ENCODE results near the gene SPATA13. TPM values are rescaled to one million over a fixed set of nuclear protein-coding genes. Genes with fewer than 3 reads are reported as not detected.

Gene SPATA13
- total RNA-seq, 1 donor from 2014 or later = 8.0 TPM

DNA sequence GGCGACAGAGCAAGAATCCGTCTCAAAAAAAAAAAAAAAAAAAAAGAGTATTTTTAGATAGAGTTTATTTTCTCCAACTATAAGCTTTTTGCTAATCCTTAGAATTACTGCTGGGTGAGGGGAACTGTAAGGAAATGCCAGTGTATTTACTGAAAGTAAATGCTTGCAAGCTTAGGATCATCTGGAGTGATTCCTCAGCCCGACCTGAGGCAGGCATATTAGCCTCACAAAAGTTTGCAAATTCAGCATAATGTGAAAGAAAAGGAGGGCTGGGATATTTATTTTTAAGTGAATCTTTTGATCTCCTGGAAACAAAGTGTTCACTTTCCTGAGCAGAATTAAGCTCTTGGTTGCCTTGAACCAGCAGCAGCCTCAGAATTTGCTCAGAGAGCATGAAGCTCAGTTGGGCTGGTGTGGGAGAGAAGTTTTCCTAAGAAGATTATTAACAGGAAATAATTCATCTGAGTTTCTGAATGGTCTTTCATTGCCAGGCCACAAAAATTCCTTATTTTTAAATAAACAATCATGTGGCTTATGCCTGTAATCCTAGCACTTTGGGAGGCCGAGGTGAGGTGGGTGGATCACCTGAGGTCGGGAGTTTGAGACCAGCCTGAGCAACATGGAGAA lies 24.7 kb upstream of the SPATA13 start:
- DNase-seq (ENCODE audit: low spot score) = no peak
- intact Hi-C loops (cut with DNase I) = no loop called here

DNA sequence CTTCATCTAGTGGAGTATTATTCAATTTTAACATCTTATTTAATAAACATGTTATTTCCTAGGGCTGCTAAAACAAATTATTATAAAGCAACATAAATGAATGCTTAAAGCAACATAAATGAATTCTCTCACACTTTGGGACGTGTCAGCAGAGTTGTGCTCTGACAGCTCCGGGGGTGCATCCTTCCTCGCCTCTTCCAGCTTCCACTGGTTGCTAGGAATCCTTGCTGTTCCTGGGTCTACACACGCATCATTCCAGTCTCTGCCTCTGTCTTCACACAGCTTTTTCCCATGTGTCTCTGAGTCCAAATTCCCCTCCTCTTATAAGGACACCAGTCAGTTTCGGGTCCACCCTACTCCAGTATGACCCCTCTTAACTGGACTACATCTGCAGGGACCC lies 21.6 kb upstream of the SPATA13 start:
- intact Hi-C loops (cut with DNase I) = no loop called here
- DNase-seq (ENCODE audit: low spot score) = no peak

DNA sequence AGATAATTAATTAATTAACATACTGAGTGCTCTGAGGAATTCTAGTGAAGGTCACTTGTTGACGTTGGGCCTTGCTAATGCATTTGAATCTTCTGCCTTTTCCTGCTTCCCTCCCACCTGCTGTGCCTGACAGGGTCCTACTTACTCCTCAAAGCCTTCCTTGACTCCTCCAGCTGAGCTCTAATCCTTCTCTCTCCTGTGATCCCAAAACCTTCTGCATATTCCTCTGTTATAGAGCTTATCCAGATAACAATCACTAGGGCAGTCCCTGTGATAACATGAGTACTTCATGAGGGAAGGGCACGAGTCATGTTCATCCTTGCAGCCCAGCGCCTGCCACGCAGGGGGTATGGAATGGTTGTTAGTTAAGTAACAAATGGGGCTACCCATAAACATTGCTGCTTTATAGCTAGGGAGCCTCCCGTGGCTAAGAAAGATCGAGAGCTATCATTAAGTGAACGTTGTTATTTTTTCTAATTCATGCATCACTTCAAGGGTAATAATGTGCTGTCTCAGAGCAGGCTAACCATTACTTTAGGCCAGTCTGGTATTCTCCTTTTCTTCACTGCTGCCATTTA lies 19.1 kb upstream of the SPATA13 start:
- intact Hi-C loops (cut with DNase I) = no loop called here
- no peak for DNase-seq (ENCODE audit: low spot score)

DNA sequence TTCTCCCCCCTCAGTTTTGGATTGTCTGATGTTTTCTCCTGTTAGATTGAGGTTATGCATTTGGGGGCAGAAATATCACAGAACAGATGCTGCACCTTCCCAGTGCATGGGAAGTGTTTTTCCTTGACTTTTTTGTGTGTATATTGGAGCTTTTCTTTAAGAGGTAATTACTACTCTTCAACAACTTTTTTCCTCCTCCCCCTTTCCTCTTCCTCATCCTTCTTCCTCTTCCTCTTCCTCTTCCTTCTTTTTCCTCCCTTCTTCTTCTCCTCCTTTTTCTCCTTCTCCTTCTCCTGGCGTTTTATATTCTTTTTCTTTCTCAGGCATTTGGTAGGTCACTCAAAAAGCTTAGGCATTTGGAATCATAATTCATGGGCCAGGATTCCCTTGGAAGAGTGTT lies 18.1 kb upstream of the SPATA13 start:
- no peak for DNase-seq (ENCODE audit: low spot score)
- intact Hi-C loops (cut with DNase I) = no loop called here

DNA sequence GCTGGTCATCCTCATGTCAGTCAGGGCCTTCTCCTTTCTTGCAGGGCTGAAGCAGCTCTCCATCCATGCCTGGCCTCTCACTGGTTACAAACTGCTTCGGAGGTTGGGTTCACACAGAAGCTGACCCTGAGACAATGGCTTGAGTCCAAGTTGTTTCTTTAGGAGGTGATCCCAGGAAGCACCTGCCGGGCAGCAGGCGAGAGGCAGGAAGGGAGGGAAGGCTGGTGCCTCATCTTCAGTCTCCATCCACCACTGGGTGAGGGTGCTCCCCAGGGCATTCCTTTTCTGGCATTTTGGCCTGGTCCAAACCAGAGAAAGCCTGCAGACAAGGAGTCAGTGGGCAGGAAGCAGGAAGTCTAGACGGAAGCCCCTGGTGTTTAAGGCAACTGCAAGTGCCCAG lies 17.6 kb upstream of the SPATA13 start:
- DNase-seq (ENCODE audit: low spot score) = no peak
- intact Hi-C loops (cut with DNase I) = no loop called here

DNA sequence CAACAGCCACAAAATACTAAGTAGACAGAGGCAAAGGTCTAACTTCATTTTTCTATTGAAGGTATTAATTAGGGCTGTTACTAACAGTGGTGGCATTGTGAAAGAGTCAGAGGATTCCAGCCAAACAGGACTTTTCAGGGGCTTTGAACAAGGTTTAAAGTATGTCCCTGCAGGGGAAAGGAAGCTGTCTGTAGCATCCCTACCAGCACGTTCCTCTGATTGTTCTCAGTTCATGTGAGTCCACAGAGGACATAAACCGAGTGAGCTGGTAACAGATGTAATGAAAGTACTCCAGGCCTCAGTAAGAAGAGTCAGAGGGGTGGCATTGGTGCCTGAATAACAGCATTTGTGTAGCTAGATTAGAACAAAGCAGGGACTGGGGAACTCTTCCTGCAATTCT lies 15.3 kb upstream of the SPATA13 start:
- no peak for DNase-seq (ENCODE audit: low spot score)
- intact Hi-C loops (cut with DNase I) = no loop called here

- intact Hi-C loops (cut with DNase I) = no loop called here
- no peak for DNase-seq (ENCODE audit: low spot score)
Measured at GRCh38 chr13:24145674-24146073, 14.8 kb upstream of the SPATA13 start.

- intact Hi-C loops (cut with DNase I) = no loop called here
- no peak for DNase-seq (ENCODE audit: low spot score)
Measured at GRCh38 chr13:24146961-24147569, 13.5 kb upstream of the SPATA13 start.

DNA sequence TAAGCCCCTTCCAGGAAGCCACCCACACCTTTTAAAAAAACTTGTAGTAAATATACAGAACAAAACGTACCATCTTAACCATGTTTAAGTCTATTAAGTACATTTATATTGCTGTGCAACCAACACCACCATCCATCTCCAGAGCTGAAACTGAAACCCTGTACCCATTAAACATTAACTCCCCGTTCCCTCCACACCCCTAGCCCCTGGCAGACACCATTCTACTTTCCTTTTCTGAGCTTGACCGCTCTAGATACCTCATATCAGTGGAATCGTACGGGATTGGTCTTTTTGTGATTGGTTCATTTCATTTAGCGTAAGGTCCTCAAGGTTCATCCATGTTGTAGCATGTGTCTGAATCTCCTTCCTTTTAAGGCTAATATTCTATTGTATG lies 13.0 kb upstream of the SPATA13 start:
- intact Hi-C loops (cut with DNase I) = no loop called here
- no peak for DNase-seq (ENCODE audit: low spot score)

- DNase-seq (ENCODE audit: low spot score) = no peak
- intact Hi-C loops (cut with DNase I) = no loop called here
Measured at GRCh38 chr13:24148414-24149235, 11.9 kb upstream of the SPATA13 start.

DNA sequence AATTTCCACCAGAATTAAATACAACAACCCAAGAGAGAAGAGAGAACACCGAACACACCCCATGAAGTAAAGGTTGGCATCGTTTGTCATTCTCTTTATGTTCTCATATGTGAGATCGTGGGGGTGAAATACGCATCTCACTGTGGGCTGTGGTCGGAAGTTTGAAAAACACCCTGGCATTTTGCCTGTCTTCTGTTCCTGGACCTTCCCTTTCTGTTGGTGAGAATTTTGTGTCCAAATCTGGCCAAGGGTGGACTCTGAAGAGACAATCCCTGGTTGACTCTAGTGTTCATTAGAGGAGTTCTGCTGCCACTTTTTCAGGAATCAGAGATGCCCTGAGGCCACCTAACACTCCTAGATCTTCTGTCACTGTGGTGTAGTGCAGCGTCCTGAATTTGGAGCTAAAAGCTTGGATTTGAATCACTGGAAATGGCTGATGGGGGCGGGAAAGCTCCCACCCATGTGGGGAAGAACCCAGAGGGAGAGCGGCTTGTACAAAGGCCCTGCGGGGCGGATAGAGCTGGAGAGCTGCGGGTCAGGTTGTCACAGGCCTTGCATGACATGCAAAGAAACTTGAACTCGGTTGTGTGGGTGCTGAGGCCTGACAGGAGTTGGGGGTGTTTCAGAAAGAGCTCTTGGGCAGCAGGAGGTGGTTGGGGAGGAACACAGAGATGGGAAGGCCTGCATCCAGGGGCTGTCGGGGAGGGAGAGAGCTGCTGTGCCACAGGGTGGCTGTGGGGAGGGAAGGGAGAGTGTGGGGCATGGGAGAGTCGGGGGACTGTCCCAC lies 11.1 kb upstream of the SPATA13 start:
- no peak for DNase-seq (ENCODE audit: low spot score)
- intact Hi-C loops (cut with DNase I) = no loop called here

- DNase-seq (ENCODE audit: low spot score) = no peak
- intact Hi-C loops (cut with DNase I) = no loop called here
Measured at GRCh38 chr13:24150572-24150971, 9.9 kb upstream of the SPATA13 start.

DNA sequence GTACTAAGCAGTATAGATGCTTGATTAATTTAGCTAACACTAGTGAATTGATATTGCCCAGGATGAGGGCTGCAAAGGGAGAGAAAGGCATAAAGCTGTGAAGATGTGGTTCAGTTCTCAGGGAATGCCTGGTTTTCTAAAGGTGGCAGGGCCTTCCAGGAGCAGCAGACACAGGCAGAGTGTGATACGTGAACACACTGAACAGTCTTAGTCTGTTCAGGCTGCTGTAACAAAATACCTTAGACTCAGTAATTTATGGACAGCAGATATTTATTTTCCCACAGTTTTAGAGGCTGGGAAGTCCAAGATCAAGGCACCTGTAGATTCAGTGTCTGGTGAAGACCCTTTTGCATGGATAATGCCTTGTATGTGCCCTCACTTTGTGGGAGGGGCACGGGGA lies 8.7 kb upstream of the SPATA13 start:
- intact Hi-C loops (cut with DNase I) = no loop called here
- no peak for DNase-seq (ENCODE audit: low spot score)

GRCh38 chr13:24152292-24153214 lies 8.0 kb upstream of the SPATA13 start:
- intact Hi-C loops (cut with DNase I) = no loop called here
- no peak for DNase-seq (ENCODE audit: low spot score)

GRCh38 chr13:24153347-24153746 lies 7.2 kb upstream of the SPATA13 start:
- intact Hi-C loops (cut with DNase I) = no loop called here
- DNase-seq (ENCODE audit: low spot score) = no peak

DNA sequence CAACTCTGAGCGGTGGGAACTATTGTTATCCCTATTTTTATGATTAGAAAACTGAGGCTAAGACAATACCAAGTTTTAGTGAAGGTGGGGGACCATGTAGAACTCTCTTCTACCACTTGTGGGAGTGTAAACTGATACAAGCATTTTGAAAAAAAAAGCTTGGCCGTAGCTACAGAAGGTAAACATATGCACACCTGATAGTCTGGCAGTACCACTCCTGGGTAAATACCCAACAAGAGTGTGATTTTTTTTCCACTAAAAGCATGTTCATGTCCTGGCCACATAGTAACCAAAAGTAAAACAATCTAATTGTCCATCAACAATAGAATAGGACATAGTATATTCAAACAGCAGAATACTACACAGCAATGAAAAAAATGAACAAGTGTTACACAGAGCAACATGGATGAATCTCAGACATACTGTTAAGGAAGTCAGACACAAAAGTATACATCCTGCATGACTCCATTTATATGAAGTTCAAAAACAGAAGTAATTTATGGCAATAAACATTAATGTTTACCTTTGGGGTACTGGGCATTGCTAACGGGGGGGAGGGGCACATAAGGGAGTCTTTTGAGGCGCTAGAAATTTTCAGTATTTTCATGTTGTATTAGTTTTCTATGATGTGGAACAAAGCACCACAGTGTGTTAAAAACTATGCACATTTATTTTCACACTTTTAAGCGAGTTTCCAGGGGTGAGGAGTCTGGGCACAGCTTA lies 6.4 kb upstream of the SPATA13 start:
- DNase-seq (ENCODE audit: low spot score) = no peak
- intact Hi-C loops (cut with DNase I) = no loop called here

DNA sequence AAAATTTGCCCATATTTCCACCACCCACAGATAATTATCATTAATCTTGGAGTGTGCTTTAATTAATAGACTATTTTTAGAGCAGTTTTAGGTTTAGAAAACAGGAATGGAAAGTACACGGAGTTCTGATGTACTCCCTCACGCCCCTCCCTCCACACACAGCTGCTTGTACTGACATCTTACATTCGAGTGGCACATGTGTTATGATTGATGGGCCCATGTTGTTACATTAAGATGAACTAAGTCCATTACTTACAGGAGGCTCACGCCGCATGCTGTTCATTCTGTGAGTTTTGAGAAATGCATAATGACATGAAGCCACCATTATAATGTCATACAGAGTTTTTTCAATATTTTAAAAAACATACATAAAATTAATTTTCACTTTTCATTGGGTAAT lies 1.2 kb upstream of the SPATA13 start:
- DNase-seq (ENCODE audit: low spot score) = no peak

More for the DNA sequence above, 1.2 kb upstream of the SPATA13 start:
- intact Hi-C loops (cut with DNase I) = no loop called here

Data from cardiac septum (tissue), 1 donor.